GM21381 (cell line): ENCODE measurements around the gene APEX1.
A peak's percentile ranks its signal among the peaks of the same experiment; 100 is the strongest.
"Not testable (repeated sequence)": the region's sequence is repeated elsewhere in the genome, so short reads cannot be mapped to it uniquely, and the experiment has no call there.

Experiments
- ATAC-seq: cut with Tn5 transposase; IDR thresholded peaks from one replicate; pipeline ENCODE4 v1.9.1; 2021; ENCODE audit warnings: mild to moderate bottlenecking, moderate library complexity; ENCODE audit not compliant: unreplicated experiment

The APEX1 gene

GRCh38 chr14:20435582-20436362, 19.3 kb upstream of the APEX1 start, which contains the start of gene KLHL33:
Gene KLHL33, minus strand, starts transcription at chr14:20436166. Its CDS starts 355 bp downstream, at chr14:20435811.
- no peak for ATAC-seq

DNA sequence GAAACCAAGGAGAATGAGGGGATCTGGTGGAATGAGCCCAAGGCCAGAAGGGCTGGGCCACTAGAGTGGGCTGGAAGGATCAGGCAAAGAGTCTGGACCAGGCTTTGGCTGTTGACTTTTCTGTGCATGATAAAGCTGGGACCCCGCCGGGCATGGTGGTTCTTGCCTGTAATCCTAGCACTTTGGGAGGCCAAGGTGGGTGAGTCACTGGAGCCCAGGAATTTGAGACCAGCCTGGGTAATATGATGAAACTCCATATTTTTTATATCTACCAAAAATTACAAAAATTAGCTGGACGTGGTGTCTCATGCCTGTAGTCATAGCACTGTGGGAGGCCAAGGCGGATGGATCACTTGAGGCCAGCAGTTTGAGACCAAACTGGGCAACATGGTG, 18.7 kb upstream of the APEX1 start:
- ATAC-seq: no peak

DNA sequence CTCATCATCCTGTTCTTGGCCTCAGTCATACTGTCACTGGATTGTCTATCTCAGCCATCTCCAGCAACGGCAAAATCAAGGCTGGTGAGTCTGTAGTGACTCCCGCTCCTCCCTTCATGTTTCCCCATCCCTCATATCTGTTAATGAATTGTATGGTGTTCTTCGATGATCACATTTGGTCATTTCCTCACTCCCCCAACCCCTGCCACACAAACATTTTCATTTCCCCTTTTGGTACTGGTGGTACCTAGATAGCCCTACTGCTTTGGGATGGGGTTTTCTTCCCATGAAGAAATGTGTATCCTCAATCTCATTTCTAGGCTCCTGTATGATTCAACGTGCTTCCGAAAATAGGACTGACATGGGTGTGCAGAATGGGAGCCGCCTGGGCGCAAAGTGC, 16.4 kb upstream of the APEX1 start:
- no peak for ATAC-seq

- ATAC-seq: no peak
These were observed 14.6 kb upstream of the APEX1 start for GRCh38 chr14:20440465-20440864.

DNA sequence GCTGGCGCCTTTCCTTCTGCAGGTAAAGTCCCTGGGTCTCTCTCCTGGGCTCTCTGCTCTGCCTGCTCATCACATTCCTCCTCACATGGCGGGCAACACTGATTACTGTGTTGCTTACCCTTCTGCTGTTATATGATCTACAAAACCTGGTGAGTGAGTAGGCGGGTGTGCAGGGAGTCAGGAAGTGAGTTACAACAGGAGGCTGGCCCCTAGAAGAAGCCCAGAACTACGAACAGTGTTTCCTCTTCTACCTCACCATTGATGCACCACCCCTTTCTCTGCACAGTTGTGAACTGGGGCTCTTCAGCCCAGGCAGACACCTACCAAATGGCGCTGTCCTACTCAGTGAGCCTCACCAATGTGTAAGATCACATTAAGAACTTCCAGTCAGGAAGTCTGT, 14.1 kb upstream of the APEX1 start:
- ATAC-seq: no peak

DNA sequence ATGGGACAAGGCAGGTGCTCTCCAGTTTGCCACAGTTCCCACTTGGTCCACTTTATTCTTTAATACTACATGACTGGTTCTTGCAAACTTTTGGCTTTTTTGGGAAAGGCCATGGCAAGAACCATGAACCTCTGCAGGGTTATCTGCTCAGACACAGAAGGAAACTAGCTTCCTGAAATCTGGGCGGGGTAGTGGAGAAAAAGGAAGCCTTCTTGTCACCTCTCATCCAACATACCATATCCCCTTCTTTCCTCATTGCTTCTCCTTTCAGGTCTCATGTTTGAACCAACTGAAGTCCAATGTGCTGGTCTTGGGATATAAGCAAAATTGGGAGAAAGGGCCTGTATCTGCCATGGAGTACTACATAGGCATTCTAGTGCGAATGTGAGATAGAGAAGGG, 13.6 kb upstream of the APEX1 start:
- no peak for ATAC-seq

DNA sequence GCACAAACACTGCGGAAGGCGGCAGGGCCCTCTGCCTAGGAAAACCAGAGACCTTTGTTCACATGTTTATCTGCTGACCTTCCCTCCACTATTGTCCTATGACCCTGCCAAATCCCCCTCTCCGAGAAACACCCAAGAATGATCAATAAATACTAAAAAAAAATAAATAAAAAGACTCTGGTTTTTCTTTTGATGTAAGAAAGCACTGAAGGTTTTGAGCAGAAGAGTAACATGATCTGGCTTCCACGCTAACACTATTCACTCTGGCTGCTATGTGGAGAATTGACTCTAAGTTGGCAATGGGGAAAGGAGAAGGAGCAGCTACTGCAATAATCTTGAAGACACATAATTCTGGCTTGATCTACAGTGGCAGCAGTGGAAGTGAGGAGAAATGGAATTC, 11.4 kb upstream of the APEX1 start:
- ATAC-seq: not testable (repeated sequence)

DNA sequence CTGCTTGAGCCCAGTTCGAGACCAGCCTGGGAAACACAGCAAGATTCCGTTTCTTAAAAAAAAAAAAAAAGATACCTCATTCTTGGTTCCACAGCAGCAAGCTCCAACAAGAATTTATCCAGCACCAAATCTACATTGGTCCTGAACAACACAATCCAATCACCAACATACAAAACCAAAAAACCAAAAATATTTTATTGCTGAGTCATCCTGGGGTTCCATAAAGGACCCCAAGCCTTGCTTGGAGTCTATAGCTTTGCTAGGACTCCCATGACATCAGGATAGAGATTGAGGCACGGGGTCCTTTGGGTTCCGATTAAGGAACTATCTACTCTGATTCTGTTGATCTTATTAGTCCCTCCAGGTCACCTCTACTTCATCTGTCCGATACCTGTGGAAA, 8.1 kb upstream of the APEX1 start:
- ATAC-seq: no peak

GRCh38 chr14:20452831-20453230, 2.2 kb upstream of the APEX1 start:
- not testable (repeated sequence) for ATAC-seq

DNA sequence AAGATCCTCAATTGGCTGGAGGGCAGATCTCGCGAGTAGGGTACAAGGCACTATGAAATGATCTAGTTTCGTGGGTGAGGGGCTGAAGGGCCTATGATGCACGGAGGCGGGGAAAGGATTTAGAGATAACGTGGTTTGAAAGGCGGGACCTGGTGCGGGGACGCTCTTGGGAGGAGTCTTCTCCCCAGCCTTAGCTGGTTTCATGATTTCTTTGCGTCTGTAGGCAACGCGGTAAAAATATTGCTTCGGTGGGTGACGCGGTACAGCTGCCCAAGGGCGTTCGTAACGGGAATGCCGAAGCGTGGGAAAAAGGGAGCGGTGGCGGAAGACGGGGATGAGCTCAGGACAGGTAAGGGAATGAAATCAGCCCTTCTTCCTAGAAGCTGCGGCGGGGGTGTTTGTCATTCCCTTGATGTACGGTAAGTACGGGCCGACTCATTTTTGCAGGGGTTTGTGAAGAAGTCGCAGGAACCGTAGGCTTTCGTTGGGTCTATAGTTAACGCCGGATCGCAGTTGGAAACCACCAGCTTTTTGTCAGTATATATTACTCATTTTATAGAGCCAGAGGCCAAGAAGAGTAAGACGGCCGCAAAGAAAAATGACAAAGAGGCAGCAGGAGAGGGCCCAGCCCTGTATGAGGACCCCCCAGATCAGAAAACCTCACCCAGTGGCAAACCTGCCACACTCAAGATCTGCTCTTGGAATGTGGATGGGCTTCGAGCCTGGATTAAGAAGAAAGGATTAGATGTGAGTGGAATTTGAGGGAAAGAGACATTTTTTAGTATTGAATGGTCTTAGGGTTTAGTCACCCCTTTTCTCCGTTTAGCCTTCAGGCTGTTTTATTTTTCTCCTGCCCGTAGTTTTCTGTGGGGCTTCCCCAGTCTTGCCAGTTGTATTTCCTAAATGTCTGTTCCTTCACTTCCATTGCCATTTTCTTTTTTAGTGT, 602 bp downstream of the APEX1 start:
- peak; percentile 40 for ATAC-seq

- no peak for ATAC-seq
These were observed 1.9 kb downstream of the APEX1 start for GRCh38 chr14:20456971-20457370.

DNA sequence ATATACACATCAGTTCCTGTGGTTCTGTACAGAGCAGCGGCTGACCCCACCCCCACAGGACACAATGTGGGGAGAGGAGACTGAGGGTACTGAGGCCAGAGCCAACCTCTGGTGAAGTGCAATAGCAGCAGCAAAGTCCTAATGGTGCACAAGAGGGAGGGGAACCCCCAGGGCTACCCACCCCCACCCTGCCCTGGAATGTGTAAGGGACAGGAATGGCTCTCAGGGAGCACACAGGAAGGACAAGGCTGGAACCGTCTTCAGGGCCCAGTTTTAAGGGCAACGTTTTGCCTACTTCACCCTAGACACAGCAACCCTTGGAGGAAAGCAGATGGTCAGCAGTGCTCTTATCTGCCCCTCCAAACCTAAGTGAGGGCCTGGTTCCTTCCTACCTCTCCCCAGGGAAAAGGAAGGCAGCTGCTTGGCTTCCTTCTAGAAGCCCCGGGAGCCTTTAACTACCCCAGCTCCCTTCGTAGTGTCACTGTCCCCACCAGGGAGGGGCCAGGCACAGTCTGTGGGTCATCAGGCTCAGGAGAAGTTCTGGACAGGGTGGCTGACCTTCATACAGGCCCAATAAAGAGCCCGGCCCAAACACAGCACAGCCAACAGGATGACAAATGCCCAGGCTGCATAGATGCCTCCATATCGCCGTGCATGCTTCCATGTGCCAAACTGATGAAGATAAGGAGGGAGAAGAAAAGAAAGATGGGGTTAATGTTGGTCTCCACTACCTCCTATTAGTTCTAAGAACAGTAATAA, 3.2 kb downstream of the APEX1 start:
- no peak for ATAC-seq

DNA sequence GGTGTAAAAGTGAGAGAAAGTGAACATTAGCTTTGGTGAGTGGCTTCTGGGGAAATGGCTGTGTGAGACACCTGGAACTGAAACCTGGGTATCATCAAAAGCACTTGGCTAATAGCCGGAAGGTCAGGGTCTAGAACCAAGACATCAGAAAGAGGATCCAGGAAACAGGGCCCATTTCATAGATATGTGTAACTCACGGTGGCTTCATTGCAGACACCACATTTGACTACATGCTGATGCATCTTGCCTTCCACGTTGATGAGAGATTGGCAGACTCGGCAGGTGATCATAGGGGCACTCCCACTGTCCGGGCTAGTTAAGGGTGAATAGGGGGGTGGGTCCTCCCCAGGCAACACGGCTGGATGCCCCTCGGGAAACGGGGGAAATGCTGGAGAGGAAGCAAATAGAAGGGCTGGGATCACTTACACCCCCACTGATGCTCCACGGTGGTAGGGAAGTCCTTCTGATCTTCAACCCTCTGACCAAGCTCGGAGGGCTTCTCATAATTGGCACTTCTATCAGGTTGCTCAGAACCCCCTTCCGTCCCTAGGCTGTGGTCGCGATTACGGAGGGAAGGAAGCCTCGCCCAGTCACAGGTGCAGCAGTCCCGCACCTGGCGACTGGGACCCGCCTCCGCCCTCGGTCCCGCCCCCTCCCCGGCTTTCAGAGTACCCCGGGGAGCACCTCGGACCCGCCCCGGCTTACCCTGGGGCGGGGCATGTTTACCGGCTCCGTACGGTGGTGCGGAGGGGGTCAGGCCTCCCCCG, 5.6 kb downstream of the APEX1 start:
- peak; percentile 14 for ATAC-seq

- ATAC-seq: peak; percentile 91
These were observed 6.5 kb downstream of the APEX1 start, which contains the start of gene PIP4P1 for GRCh38 chr14:20461225-20462141. Gene PIP4P1, minus strand, starts transcription at chr14:20461434. Its CDS starts 109 bp downstream, at chr14:20461325.

DNA sequence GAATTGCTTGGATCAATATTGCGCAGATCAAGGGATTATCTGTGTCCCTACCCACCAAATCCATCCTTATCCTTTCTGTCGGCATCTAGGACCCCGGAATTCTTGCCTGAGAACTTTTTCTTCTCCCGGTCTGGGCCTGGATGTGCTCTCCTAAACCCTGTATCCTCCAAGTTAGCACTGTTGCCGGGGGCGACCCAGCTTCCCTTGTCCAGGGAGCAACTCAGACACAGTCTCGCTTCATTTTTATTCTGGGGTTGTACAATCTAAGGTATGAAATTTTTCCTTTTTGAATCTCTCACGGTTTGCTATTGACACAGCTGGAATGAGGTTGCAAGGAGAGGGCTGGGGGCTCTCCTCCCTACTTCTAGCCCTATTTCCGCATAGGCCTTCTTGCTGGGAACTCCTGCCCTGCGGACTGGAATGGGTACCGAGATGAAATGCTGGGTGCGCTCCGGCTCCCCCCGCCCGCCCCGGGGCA, 13.8 kb downstream of the APEX1 start:
- ATAC-seq: no peak

DNA sequence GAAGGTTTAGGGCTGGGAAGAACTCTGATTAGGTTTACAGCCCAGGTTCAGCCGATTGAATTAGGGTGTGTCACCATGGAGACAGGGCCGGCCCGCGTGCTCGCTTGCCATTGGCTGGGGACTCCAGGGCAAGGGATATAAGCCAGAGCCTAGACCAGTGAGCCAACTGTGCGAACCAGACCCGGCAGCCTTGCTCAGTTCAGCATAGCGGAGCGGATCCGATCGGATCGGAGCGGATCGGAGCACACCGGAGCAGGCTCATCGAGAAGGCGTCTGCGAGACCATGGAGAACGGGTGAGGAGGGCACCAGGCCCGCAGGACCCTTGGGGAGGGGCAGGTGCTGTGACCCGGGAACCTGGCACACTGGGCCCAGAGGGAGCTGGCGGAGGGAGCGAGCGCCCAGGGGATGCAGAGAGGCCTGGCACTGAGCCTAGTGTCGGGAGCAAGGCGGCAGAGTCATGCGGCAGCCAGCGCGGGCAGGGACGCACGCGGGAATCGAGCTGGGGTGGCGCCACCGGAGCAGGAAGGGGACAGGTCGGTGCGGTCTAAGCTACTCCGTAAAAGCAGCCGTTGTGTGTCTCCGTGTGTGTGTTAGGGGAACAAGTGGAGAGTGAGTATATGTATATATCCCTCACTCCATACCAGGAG, 14.3 kb downstream of the APEX1 start, which contains the start of gene PNP:
Gene PNP (plus strand): TSS at position 165 of the 648 bp plus-strand sequence. CDS start 119 bp downstream, at position 284.
- ATAC-seq: peak; percentile 90

GRCh38 chr14:20469890-20470602, 15.0 kb downstream of the APEX1 start:
- peak; percentile 38 for ATAC-seq

- no peak for ATAC-seq
These were observed 15.5 kb downstream of the APEX1 start for GRCh38 chr14:20470603-20470901.
